Adrenal gland (tissue), 12 donors: ENCODE results near the gene MKNK1. TPM values are rescaled to one million over a fixed set of nuclear protein-coding genes. Genes with fewer than 3 reads are reported as not detected.

ENCODE experiments used
- DNase-seq, 7 donors: peaks; one replicate each; pipeline ENCODE4 v3.0.0-alpha.2; 2019 to 2020
- H3K27ac ChIP-seq, 5 donors: fragments of 200-600 bp; sonication (generic) in 4 of 5; 1 replicate in 3 of 5; 2 replicates in 2 of 5; pipeline versions ENCODE4 v1.5.1 to v1.8.0; 2016 to 2020; ENCODE audit warnings: mild to moderate bottlenecking in 1 of 5
- H3K27me3 ChIP-seq: fragments of 200-600 bp; 2 replicates; pipeline ENCODE4 v1.8.0; 2021
- H3K36me3 ChIP-seq, 2 donors: fragments of 200-600 bp; replicated peaks in 1 of 2; 1 replicate in 1 of 2; 2 replicates in 1 of 2; pipeline versions ENCODE4 v1.5.1 to v1.8.0; 2018 to 2022
- H3K4me1 ChIP-seq, 2 donors: fragments of 200-600 bp; replicated peaks in 1 of 2; 1 replicate in 1 of 2; 2 replicates in 1 of 2; pipeline versions ENCODE4 v1.5.1 to v1.8.0; 2018 to 2021
- H3K4me3 ChIP-seq, 4 donors: fragments of 200-600 bp; sonication (generic) in 3 of 4; one replicate each; pipeline ENCODE4 v1.5.1; 2016 to 2018
- H3K9me3 ChIP-seq, 3 donors: fragments of 200-600 bp; sonication (generic) in 1 of 3; replicated peaks in 1 of 3; 1 replicate in 2 of 3; 2 replicates in 1 of 3; pipeline versions ENCODE4 v1.5.1 to v1.8.0; 2016 to 2021
- POLR2A ChIP-seq, 2 donors: fragments of 450-650 bp; IDR thresholded peaks; one replicate each; pipeline ENCODE4 v1.6.1; 2017; ENCODE audit warnings: antibody characterized with exemption in 2 of 2, mild to moderate bottlenecking in 2 of 2, moderate library complexity in 1 of 2
- WGBS, 4 donors: extraction: QIAGEN DNeasy Blood & Tissue Kit in 2 of 4; methylation state at CpG; one replicate each; pipeline versions ENCODE4 v1.1.5 to v1.1.7; 2013 to 2017; 5-methylcytosine and 5-hydroxymethylcytosine counted together
- intact Hi-C, 2 donors: fragments of 100-400 bp; cut with DNase I; formaldehyde crosslinking; loops; one replicate each; pipeline versions ENCODE4 v1.14.1 to v1.15.0; 2022 to 2023
- polyA plus RNA-seq, 3 donors: library from polyadenylated mRNA; stranded (reverse); fragments of 200-250 nt in 2 of 3; fragments of 350-450 nt in 1 of 3; fragmentation: Illumina TruSeq in 1 of 3; extraction: RNeasy Lipid Tissue Mini Kit (QIAGEN cat#74804) in 1 of 3; gene quantifications; one replicate each; pipeline ENCODE4 v1.2.3, GENCODE V29; 2013 to 2014
- total RNA-seq, 9 donors: library from RNA; depleted of rRNA in 4 of 9; stranded (reverse); fragments of >200 nt in 4 of 9; fragments of 120-200 nt in 1 of 9; fragmentation: NEBNext Ultra II Directional in 1 of 9; extraction: Animal tissue kit (Norgen Biotek cat#: 25700) in 1 of 9; gene quantifications; one replicate each; pipeline versions ENCODE4 v1.1.0 to v1.2.4, GENCODE V29; 2013 to 2023
- TF ChIP-seq, protein P1 (sequence below), 6 experiments: fragments of 450-650 bp in 4 of 6; fragments of 200-600 bp in 2 of 6; sonication (generic) in 1 of 6; IDR thresholded peaks; 1 replicate in 5 of 6; 2 replicates in 1 of 6; pipeline versions ENCODE4 v1.5.1 to v1.8.0; 2016 to 2021; ENCODE audit warnings: antibody characterized with exemption in 6 of 6, mild to moderate bottlenecking in 2 of 6, moderate library complexity in 1 of 6
- donor health status: healthy with polysubstance abuse.
- donor health status: Bipolar disorder and iron deficiency.
- donor health status: DM: yes; HTN: yes; CAD: no.
- donor health status: DM: no; HTN: no; CAD: no.
- donor health status: DM: no; HTN: no; CAD: no.
- donor health status: DM: yes; HTN: yes; CAD: no.

Gene MKNK1
- total and polyA plus RNA-seq, 12 donors: 29.6 to 83.0 (median 46.5) TPM

DNA sequence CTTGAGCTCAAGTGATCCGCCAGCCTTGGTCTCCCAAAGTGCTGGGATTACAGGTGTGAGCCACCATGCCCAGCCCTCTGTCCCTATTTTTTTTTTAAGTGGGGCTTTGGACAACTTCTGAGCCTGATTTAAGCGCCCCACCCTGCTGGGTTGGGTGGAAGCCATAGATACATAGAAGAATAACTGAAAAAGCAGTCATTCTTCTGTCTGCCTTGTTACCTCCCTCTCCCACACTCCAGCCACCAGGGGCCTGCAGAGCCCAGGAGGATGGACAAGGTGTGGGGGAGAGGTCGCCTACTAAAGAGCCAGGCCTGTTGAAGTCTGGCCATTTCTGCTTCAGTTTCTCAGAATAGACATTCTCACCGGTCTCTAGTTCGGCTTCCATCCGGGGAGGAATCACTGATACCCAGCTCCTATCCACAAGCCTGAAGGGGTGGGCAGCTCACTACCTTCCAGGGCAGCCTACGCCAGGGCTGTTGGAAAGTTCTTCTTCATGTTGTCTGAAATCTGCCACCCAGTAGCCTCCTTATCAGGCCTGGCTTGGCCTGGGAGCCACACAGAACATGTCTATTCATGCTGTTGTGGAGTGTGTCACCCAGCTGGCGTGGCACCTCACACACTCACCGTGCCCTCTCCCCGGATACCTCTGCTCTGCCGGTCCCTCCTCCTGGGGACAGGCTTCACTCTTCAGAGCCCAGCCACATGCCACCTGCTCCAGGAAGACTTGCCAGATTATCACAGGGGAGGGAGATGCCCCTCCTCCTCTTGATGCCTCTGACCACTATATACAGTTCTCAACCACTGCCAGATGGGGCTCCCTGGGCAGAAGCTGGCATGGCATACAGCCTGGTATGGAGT is 80.3 kb downstream of the MKNK1 start:
- H3K36me3 ChIP-seq: no peaks in the 10 kb centered on the region
- 91 to 95% (median 93%) methylated on average over 11 of the region's 11 CpGs for WGBS, 4 donors

DNA sequence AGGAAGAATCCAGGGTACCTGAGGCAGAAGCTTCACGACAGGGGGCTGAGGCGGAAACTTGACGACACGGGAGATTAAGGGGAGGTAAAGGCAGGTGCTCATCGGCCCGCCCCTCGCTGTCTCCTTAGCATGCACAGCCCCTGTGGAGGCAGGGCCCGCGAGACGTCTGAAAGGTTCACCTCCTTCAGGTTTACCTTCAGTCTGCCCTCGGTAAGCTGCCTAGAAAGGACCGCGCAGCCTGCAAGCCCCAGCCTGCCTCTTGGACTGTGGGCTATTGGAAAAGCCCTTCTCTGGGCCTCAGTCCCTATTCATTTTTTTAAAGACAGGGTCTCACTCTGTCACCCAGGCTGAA is 81.1 kb downstream of the MKNK1 start:
- Histone ChIP-seq H3K27me3 (no peaks in the 10 kb centered on the region), H3K27ac (peak overlapping the region in 3 of 5 donors; percentile 4 to 61 (median 8)), H3K9me3 (no peaks in the 10 kb centered on the region), H3K36me3 (no peaks in the 10 kb centered on the region), H3K4me1 (peaks cover 11 to 18% of the 10 kb centered on the region in 2 donors), H3K4me3 (no peak overlapping the region)
- intact Hi-C loops: no loop called here
- 78 to 89% (median 84%) methylated on average over 11 to 13 of the region's 13 CpGs for WGBS, 4 donors
- TF ChIP-seq, protein P1, sequence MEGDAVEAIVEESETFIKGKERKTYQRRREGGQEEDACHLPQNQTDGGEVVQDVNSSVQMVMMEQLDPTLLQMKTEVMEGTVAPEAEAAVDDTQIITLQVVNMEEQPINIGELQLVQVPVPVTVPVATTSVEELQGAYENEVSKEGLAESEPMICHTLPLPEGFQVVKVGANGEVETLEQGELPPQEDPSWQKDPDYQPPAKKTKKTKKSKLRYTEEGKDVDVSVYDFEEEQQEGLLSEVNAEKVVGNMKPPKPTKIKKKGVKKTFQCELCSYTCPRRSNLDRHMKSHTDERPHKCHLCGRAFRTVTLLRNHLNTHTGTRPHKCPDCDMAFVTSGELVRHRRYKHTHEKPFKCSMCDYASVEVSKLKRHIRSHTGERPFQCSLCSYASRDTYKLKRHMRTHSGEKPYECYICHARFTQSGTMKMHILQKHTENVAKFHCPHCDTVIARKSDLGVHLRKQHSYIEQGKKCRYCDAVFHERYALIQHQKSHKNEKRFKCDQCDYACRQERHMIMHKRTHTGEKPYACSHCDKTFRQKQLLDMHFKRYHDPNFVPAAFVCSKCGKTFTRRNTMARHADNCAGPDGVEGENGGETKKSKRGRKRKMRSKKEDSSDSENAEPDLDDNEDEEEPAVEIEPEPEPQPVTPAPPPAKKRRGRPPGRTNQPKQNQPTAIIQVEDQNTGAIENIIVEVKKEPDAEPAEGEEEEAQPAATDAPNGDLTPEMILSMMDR (IDR thresholded peaks at IDR 0.05): no peak
- no peak for TF ChIP-seq POLR2A (IDR thresholded peaks at IDR 0.05)
- DNase-seq: no peak

More for the DNA sequence above, 80.3 kb downstream of the MKNK1 start:
- Histone ChIP-seq H3K27ac (no peak overlapping the region), H3K4me1 (peaks cover 11 to 18% of the 10 kb centered on the region in 2 donors), H3K27me3 (no peaks in the 10 kb centered on the region), H3K9me3 (no peaks in the 10 kb centered on the region), H3K4me3 (no peak overlapping the region)
- intact Hi-C loops: no loop called here
- no peak for DNase-seq
- no peak for TF ChIP-seq POLR2A (IDR thresholded peaks at IDR 0.05)
- TF ChIP-seq, protein P1 (IDR thresholded peaks at IDR 0.05): no peak

DNA sequence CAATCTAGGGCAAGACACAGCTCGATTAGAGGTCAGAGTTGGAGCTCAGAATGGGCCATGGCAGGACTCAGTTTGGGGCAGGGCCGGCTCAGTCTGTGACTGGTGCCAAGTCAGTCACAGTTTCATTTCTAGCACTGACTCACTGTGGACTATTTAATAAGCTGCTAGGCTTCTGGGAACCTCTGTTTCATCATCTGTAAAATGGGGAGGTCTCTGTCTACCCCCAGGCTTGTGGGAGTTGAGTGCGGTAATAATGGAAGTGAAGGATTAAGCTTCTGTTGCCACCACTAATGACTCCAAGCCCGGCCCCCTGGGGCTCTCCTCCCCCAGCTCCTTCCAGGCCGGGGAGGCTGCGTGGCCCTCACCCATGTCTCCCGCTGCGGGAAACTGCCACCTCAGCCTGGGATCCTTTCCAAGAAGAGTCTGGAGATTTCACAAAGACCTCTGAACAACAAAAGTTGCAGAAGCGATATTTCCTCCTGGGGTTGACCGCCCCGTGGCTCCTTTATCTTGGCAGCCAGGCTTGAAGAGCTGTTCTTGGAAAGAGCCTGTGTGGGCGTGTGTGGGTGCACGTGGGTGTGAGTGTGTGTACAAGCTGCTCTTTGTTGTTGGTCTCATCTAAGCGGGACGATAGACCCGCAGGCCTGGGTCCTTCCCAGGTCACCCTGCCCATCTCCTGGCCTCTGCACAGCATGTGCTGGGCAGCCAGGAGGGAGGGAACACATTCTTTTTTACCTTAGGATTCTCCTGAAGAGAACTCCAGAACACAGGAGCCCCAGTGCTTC is 81.7 kb downstream of the MKNK1 start:
- Histone ChIP-seq H3K4me1 (peaks cover 11 to 14% of the 10 kb centered on the region in 2 donors), H3K9me3 (no peaks in the 10 kb centered on the region), H3K27me3 (no peaks in the 10 kb centered on the region), H3K4me3 (no peak overlapping the region), H3K27ac (peak overlapping the region in 3 of 5 donors; percentile 4 to 61 (median 33)), H3K36me3 (no peaks in the 10 kb centered on the region)
- WGBS, 4 donors: 16 to 36% (median 24%) methylated on average over 13 to 16 of the region's 16 CpGs
- intact Hi-C loops: no loop called here
- DNase-seq: peak in 6 of 7 donors; percentile 77 to 83 (median 82)
- TF ChIP-seq POLR2A (IDR thresholded peaks at IDR 0.05): no peak
- TF ChIP-seq, protein P1 (IDR thresholded peaks at IDR 0.05): no peak

DNA sequence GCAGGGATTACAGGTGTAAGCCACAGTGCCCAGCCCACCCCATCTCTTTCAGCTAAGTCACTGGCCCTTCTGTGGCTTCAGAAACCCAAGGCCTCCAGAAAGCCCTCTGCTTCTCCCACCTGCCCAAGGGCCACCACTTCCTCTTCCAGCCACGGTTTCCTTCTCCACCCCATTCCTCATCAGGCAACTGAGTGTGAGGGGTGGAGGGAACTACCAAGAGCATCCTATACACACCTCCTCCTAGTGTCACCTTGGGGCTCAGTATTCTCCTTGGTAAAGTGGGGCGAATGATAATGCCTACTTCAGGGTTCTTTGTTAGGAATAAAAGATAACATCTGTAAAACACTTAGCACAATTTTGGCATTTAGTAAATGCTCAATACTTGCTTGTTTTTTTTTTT is 82.7 kb downstream of the MKNK1 start:
- no peak for DNase-seq
- no peaks in the 10 kb centered on the region for H3K27me3 ChIP-seq
- peaks cover 11 to 14% of the 10 kb centered on the region in 2 donors for H3K4me1 ChIP-seq
- intact Hi-C loops: no loop called here
- TF ChIP-seq, protein P1 (IDR thresholded peaks at IDR 0.05): no peak
- no peak for TF ChIP-seq POLR2A (IDR thresholded peaks at IDR 0.05)
- H3K4me3 ChIP-seq: no peak overlapping the region
- no peaks in the 10 kb centered on the region for H3K36me3 ChIP-seq
- H3K9me3 ChIP-seq: no peaks in the 10 kb centered on the region
- 80 to 85% (median 83%) methylated on average over 2 of the region's 2 CpGs for WGBS, 4 donors
- no peak overlapping the region for H3K27ac ChIP-seq
